GM19455 (cell line): ENCODE measurements around the gene BNC2.

ENCODE experiments used
- ATAC-seq: cut with Tn5 transposase; IDR thresholded peaks from one replicate; pipeline ENCODE4 v1.9.1; 2021; ENCODE audit not compliant: unreplicated experiment

BNC2 gene

GRCh38 chr9:16385590-16385989 is 484.9 kb downstream of the BNC2 start:
- no peak for ATAC-seq

GRCh38 chr9:16384993-16385392 is 485.5 kb downstream of the BNC2 start:
- no peak for ATAC-seq

DNA sequence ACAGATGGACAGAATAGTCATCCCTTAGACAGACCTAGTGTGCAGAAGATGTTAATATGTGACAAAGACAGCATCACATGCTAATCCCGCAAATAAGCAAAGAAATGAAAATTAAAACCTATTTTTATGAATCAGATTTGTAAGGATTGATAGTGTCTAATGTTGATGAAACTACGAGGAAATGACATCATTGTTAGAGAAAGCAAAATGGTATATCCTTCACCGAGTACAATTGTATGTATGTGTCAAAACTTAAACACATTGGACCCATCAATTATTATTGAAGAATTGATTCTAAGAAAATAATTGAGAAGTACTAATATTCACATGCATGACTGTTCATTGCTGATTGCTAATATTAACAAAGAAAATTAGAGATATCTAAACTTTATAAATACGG is 493.2 kb downstream of the BNC2 start:
- no peak for ATAC-seq

DNA sequence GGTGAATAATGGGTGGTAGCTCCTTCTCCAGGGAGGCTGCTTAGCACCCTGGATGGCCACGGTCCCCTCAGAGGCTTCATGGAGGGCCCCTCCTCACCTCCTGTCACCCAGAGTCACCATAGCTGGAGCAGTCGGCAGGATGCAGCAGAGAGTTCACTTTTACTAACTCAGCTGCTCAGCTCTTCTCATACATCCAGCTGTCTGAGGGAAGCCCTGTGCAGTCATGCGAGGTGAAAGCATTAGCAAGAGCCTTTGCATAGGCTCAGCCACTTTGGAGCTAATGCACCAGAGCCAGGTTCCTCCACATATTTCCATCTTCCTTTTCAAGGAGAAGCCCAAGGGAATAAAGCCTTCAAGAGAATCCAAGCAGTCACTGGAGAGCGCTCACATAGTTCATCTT is 499.2 kb downstream of the BNC2 start:
- no peak for ATAC-seq

DNA sequence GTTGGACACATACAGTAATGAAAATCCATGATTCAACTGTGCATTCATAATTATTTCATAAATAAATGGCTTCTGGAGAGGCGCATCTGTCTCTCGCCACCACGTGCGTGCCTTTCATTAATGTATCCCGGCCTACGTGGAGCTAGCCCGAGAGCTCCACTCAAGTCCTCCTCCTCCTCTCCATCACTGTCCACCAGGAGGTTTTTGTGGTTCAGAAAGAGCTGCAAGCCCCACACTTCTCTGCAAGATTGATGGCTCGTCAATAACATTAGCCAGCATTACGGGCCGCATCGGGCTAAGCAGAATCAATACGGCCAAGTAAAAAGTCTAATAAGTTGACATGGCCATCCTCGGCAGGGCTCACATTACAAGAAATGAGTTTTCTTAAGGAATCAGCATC is 499.8 kb downstream of the BNC2 start:
- no peak for ATAC-seq

- ATAC-seq = no peak
These were observed 501.0 kb downstream of the BNC2 start for GRCh38 chr9:16369427-16369826.

DNA sequence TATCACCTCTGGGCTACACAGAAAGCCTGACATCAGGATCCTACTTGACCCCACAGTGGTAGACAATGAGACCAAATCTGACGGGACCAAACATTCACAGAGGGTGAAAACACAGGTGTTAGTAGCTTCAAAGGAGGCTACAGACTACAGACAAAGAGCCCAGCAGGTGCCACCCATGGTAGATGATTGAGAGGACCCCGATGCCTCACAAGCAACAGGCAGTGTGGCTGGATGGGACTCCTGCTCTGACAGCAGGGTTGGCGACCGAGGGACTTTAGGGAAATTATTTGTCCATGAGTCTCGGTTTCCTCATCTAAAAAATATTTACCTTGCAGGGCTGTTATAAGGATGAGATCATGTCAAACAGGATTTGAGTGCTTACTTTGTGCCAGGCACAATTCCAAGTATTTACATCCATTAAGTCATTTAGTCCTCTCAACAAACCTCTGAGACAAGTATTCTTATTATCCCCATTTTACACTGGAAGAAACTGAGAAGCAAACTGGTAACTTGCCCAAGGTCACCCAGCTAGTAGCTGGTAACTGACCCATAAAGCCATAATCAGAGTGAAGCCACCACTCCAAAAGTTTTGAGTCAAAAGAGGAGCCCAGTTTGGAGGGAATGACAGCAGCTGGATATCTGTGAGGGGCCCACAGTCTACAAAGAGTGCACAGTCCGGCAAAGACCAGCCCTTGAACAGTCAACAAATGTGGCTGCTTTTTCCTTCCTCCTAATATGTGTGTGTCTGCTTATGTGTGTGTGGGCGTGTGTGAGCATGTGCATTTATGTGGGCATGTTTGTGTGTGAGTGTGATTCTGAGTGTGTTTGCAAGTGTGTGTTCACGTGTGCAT is 502.0 kb downstream of the BNC2 start:
- ATAC-seq = no peak

GRCh38 chr9:16367605-16368231 is 502.8 kb downstream of the BNC2 start:
- no peak for ATAC-seq

DNA sequence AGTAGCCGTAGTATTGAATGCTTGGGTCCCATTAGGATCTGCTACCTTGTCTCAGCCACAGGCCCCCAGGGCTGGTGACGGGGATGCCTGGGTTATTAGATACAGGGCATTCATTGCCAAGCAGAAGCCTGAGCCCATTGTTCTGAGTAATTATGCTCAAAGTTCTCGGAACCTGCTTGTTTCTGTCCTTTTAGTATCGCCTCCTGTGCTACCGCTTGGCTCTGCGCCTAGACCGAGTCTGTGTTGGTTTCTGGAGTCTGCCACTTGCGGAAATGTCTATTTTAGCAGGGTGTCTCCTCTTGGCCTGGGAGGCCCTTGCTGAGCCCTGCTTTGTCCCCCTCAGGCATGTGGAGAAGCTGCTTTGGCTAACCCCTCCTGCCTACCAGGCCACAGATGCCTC is 506.1 kb downstream of the BNC2 start:
- ATAC-seq = no peak

DNA sequence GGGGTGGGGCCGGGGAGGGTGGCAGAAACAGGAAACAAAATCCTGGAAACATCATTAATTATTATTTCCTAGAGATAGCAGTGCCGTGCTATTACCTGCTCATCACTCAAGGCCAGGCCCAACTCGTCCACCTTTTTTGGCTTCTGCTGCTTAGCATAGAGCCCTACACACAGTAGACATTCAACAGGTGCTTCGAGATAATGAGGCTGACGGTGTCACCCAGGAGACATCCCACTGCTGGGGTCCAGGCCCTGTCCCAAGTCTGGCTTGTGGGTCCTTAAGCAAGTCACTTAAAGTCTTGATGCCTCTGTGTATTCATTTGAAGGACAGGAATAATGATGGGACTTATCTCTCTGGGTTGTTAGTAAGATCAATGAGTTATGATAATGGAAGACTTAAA is 506.6 kb downstream of the BNC2 start:
- ATAC-seq = no peak

GRCh38 chr9:16363073-16363781 is 507.2 kb downstream of the BNC2 start:
- no peak for ATAC-seq

- no peak for ATAC-seq
These were observed 508.5 kb downstream of the BNC2 start for GRCh38 chr9:16361939-16362338.

DNA sequence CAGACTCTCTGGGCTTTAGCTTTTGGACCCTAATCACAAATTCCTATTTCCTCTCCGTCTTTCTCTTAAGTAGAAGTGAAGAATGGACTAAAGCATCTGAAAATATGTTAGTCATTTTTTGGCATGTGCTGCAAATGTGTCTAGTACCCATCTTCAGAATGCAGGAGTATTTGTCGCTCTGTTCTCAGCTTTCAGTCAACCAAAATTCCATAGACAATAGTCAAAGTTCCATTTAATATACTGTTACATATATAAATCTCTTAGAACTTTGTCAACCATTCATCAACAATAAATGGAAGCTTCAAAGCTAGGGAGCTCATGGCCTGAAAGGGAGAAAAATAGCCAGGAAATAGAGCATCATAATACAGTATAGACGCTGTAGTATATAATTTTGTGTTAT is 509.4 kb downstream of the BNC2 start:
- no peak for ATAC-seq

GRCh38 chr9:16360247-16360646 is 510.2 kb downstream of the BNC2 start:
- ATAC-seq = no peak
